Measurements from ENCODE around the gene PWWP2B. TPM values are rescaled to one million over a fixed set of nuclear protein-coding genes. Genes with fewer than 3 reads are reported as not detected.

Gene PWWP2B
- total and polyA plus RNA-seq, 10 donors, result 22.5 to 50.0 (median 28.0) TPM

GRCh38 chr10:132423966-132424861, 27.2 kb downstream of the PWWP2B start:
- Histone ChIP-seq H3K9me3 (no peaks in the 10 kb centered on the region), H3K4me3 (no peak overlapping the region), H3K36me3 (peaks cover 0 to 17% (median 2%) of the 10 kb centered on the region in 6 donors), H3K4me1 (peaks cover 39 to 63% (median 54%) of the 10 kb centered on the region in 6 donors), H3K27me3 (replicated peaks in 1 of 7) (no peaks in the 10 kb centered on the region), H3K27ac (peak overlapping the region in 4 of 8 donors; percentile 95 to 99 (median 96))
- peak; percentile 76 for DNase-seq
- WGBS, 5 donors, result 80 to 92% (median 88%) methylated on average over 13 to 21 of the region's 21 CpGs
- TF ChIP-seq POLR2A (IDR thresholded peaks at IDR 0.05) (no peak), POLR2AphosphoS5 (IDR thresholded peaks at IDR 0.05) (peak in 1 of 3 donors; percentile 21)
- intact Hi-C loops (cut with DNase I; ENCODE audit: low total_unique reads), result no loop called here

DNA sequence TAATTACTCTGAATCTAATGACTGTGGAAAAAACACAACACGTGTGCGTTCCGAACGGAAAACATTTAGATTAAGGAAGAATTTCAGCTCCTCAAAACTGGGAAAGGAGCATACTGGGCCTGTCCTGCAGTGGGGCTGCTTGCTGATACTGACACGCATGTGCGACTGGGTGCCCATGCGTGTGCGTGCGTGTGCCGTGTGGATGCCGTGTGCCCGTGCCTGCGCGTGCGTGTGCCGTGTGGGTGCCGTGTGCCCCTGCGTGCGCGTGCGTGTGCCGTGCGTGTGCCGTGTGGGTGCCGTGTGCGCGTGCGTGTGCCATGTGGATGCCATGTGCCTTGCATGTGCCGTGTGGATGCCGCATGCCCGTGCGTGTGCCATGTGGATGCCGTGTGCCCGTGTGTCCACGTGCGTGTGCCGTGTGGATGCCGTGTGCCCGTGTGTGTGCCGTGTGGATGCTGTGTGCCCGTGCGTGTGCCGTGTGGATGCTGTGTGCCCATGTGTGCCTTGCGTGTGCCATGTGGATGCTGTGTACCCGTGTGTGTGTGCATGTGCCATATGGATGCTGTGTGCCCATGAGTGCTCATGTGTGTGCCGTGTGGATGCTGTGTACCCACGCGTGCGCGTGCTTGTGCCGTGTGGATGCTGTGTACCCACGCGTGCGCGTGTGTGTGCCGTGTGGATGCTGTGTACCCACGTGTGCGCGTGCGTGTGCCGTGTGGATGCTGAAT, 28.2 kb downstream of the PWWP2B start:
- Histone ChIP-seq H3K27me3 (replicated peaks in 1 of 7) (no peaks in the 10 kb centered on the region), H3K4me3 (no peak overlapping the region), H3K9me3 (no peaks in the 10 kb centered on the region), H3K36me3 (peaks cover 0 to 17% (median 2%) of the 10 kb centered on the region in 6 donors), H3K4me1 (peaks cover 38 to 63% (median 55%) of the 10 kb centered on the region in 6 donors), H3K27ac (peak overlapping the region in 1 of 8 donors; percentile 3)
- TF ChIP-seq, protein P1, sequence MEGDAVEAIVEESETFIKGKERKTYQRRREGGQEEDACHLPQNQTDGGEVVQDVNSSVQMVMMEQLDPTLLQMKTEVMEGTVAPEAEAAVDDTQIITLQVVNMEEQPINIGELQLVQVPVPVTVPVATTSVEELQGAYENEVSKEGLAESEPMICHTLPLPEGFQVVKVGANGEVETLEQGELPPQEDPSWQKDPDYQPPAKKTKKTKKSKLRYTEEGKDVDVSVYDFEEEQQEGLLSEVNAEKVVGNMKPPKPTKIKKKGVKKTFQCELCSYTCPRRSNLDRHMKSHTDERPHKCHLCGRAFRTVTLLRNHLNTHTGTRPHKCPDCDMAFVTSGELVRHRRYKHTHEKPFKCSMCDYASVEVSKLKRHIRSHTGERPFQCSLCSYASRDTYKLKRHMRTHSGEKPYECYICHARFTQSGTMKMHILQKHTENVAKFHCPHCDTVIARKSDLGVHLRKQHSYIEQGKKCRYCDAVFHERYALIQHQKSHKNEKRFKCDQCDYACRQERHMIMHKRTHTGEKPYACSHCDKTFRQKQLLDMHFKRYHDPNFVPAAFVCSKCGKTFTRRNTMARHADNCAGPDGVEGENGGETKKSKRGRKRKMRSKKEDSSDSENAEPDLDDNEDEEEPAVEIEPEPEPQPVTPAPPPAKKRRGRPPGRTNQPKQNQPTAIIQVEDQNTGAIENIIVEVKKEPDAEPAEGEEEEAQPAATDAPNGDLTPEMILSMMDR (IDR thresholded peaks at IDR 0.05 in 8 of 11, conservative IDR thresholded peaks at IDR 0.05 in 3 of 11), result no peak
- TF ChIP-seq POLR2A (IDR thresholded peaks at IDR 0.05) (no peak), POLR2AphosphoS5 (IDR thresholded peaks at IDR 0.05) (no peak)
- DNase-seq, result peak; percentile 65
- intact Hi-C loops (cut with DNase I; ENCODE audit: low total_unique reads), result no loop called here
- 93 to 97% (median 95%) methylated on average over 51 to 61 of the region's 61 CpGs for WGBS, 5 donors

DNA sequence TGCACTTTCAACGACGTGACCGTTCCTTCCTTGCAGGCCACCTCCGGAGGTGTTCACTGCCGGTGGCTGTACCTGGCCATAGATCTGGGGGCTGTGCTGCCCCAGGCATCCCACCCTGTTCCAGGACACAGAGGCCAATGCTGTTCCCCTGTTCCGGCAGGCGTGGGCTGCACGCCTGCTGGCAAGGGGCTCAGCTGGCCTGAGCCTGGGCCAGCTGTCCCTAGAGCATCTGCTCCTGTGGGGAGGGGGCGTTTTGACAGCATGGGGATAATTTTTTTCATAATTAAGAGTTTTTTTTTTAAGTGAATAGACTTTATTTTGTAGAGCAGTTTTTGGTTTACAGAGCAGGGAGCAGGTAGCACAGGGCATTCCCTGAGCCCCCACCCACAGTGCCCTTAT, 28.8 kb downstream of the PWWP2B start:
- 92 to 94% (median 93%) methylated on average over 7 to 9 of the region's 9 CpGs for WGBS, 5 donors
- Histone ChIP-seq H3K27me3 (replicated peaks in 1 of 7) (no peaks in the 10 kb centered on the region), H3K4me1 (peaks cover 32 to 62% (median 50%) of the 10 kb centered on the region in 6 donors), H3K27ac (peak overlapping the region in 1 of 8 donors; percentile 3), H3K36me3 (peaks cover 0 to 17% (median 2%) of the 10 kb centered on the region in 6 donors), H3K4me3 (no peak overlapping the region), H3K9me3 (no peaks in the 10 kb centered on the region)
- TF ChIP-seq POLR2A (IDR thresholded peaks at IDR 0.05) (no peak), POLR2AphosphoS5 (IDR thresholded peaks at IDR 0.05) (no peak)
- TF ChIP-seq, protein P1 (IDR thresholded peaks at IDR 0.05 in 8 of 11, conservative IDR thresholded peaks at IDR 0.05 in 3 of 11), result no peak
- no peak for DNase-seq
- intact Hi-C loops (cut with DNase I; ENCODE audit: low total_unique reads), result no loop called here

GRCh38 chr10:132427006-132427771, 30.2 kb downstream of the PWWP2B start:
- no peaks in the 10 kb centered on the region for H3K9me3 ChIP-seq
- H3K27me3 ChIP-seq (replicated peaks in 1 of 7), result no peaks in the 10 kb centered on the region
- TF ChIP-seq POLR2A (IDR thresholded peaks at IDR 0.05) (no peak), POLR2AphosphoS5 (IDR thresholded peaks at IDR 0.05) (peak in 2 of 3 donors; percentile 10 to 22)
- H3K27ac ChIP-seq, result no peak overlapping the region
- peaks cover 0 to 17% (median 2%) of the 10 kb centered on the region in 6 donors for H3K36me3 ChIP-seq
- intact Hi-C loops (cut with DNase I; ENCODE audit: low total_unique reads), result no loop called here
- DNase-seq, result peak; percentile 57
- H3K4me1 ChIP-seq, result peaks cover 18 to 47% (median 35%) of the 10 kb centered on the region in 6 donors
- no peak overlapping the region for H3K4me3 ChIP-seq
- 89 to 97% (median 93%) methylated on average over 10 of the region's 10 CpGs for WGBS, 5 donors
